GM23338 (cell line): ENCODE data around the gene DCANP1. TPM values are rescaled to one million over a fixed set of nuclear protein-coding genes. Genes with fewer than 3 reads are reported as not detected.
A peak's percentile ranks its signal among the peaks of the same experiment; 100 is the strongest.

ENCODE experiments used
- ATAC-seq: fragments of 200-7000 bp; cut with Tn5 transposase; 3 replicates; pipeline ENCODE4 v1.9.1; 2020
- DNase-seq: peaks from one replicate; pipeline ENCODE4 v3.0.0-alpha.2; 2015; ENCODE audit warnings: low spot score
- H2AFZ ChIP-seq: fragments of 200-600 bp; sonication (generic); 2 replicates; pipeline ENCODE4 v1.8.0; 2016; ENCODE audit warnings: antibody characterized with exemption, mild to moderate bottlenecking, moderate library complexity
- H3F3A ChIP-seq: fragments of 200-600 bp; sonication (generic); replicated peaks from 2 replicates; pipeline ENCODE4 v1.8.0; 2017; ENCODE audit warnings: antibody characterized with exemption, mixed run types, low read depth
- H3K27ac ChIP-seq: fragments of 200-600 bp; sonication (generic); 2 replicates; pipeline ENCODE4 v1.6.1; 2016; ENCODE audit warnings: low read depth
- H3K27me3 ChIP-seq: fragments of 200-600 bp; sonication (generic); 2 replicates; pipeline ENCODE4 v1.8.0; 2016; ENCODE audit warnings: mild to moderate bottlenecking, mixed run types, moderate library complexity; ENCODE audit not compliant: insufficient read depth
- H3K36me3 ChIP-seq: fragments of 200-600 bp; sonication (generic); 2 replicates; pipeline ENCODE4 v1.8.0; 2016; ENCODE audit warnings: mild to moderate bottlenecking; ENCODE audit not compliant: insufficient read depth
- H3K4me1 ChIP-seq: fragments of 200-600 bp; sonication (generic); 2 replicates; pipeline ENCODE4 v1.8.0; 2016; ENCODE audit warnings: mild to moderate bottlenecking, moderate library complexity; ENCODE audit not compliant: insufficient read depth
- H3K4me2 ChIP-seq: fragments of 200-600 bp; sonication (generic); 2 replicates; pipeline ENCODE4 v1.7.1; 2017; ENCODE audit warnings: mixed run types
- H3K4me3 ChIP-seq: fragments of 200-600 bp; sonication (generic); 2 replicates; pipeline ENCODE4 v1.6.1; 2016; ENCODE audit warnings: mixed run types
- H3K79me2 ChIP-seq: fragments of 200-600 bp; sonication (generic); replicated peaks from 2 replicates; pipeline ENCODE4 v1.8.0; 2017; ENCODE audit warnings: mild to moderate bottlenecking; ENCODE audit not compliant: insufficient read depth
- H3K9me2 ChIP-seq: fragments of 200-600 bp; sonication (generic); 2 replicates; pipeline ENCODE4 v1.8.0; 2017; ENCODE audit not compliant: insufficient read depth
- H4K20me1 ChIP-seq: fragments of 200-600 bp; sonication (generic); replicated peaks from 2 replicates; pipeline ENCODE4 v1.8.0; 2017; ENCODE audit warnings: mild to moderate bottlenecking; ENCODE audit not compliant: insufficient read depth
- H3K27ac Mint-ChIP-seq: 2 replicates; pipeline ENCODE4 v1.8.0; 2020; ENCODE audit warnings: inconsistent platforms, mild to moderate bottlenecking, moderate library complexity, mixed read lengths
- H3K27me3 Mint-ChIP-seq: 3 replicates; pipeline ENCODE4 v1.8.0; 2022; ENCODE audit warnings: low read depth, mild to moderate bottlenecking, moderate library complexity, mixed read lengths, inconsistent platforms; ENCODE audit not compliant: insufficient read depth, poor library complexity
- H3K36me3 Mint-ChIP-seq: 3 replicates; pipeline ENCODE4 v1.8.0; 2021; ENCODE audit warnings: low read depth, mild to moderate bottlenecking, inconsistent platforms, moderate library complexity, mixed read lengths
- H3K4me1 Mint-ChIP-seq: 3 replicates; pipeline ENCODE4 v1.8.0; 2020; ENCODE audit warnings: mild to moderate bottlenecking, inconsistent platforms, mixed read lengths
- H3K4me3 Mint-ChIP-seq: 3 replicates; pipeline ENCODE4 v1.8.0; 2021; ENCODE audit warnings: moderate library complexity, mild to moderate bottlenecking, inconsistent platforms, mixed read lengths
- H3K9me3 Mint-ChIP-seq: 3 replicates; pipeline ENCODE4 v1.8.0; 2020; ENCODE audit warnings: moderate library complexity, mild to moderate bottlenecking, inconsistent platforms, mixed read lengths
- EZH2phosphoT487 ChIP-seq: fragments of 200-600 bp; sonication (generic); IDR thresholded peaks from one replicate; pipeline ENCODE4 v1.8.1; 2018; ENCODE audit warnings: antibody characterized with exemption; ENCODE audit not compliant: unreplicated experiment
- NANOG ChIP-seq: IDR thresholded peaks from 2 replicates; pipeline ENCODE4 v1.6.1; 2016; ENCODE audit warnings: antibody characterized with exemption, borderline replicate concordance
- POLR2AphosphoS5 ChIP-seq: IDR thresholded peaks from 2 replicates; pipeline ENCODE4 v1.6.1; 2016; ENCODE audit warnings: antibody characterized with exemption, low read depth
- REST ChIP-seq: IDR thresholded peaks from one replicate; pipeline ENCODE4 v1.6.1; 2018; ENCODE audit warnings: antibody characterized with exemption; ENCODE audit not compliant: unreplicated experiment
- ZNF331 ChIP-seq: fragments of 250-450 bp; sonication (Bioruptor Pico); IDR thresholded peaks from 2 replicates; pipeline ENCODE4 v1.5.0; 2020; ENCODE audit warnings: low read depth, mild to moderate bottlenecking, moderate library complexity
- polyA plus RNA-seq: library from polyadenylated mRNA; unstranded; fragments of >200 nt; fragmentation: Nextera tagmentation; extraction: Ambion mirVana; gene quantifications from 2 replicates; pipeline ENCODE4 v1.2.1, GENCODE V29; 2016
- total RNA-seq: library from RNA; depleted of rRNA; stranded (reverse); fragments of >200 nt; shearing (Covaris generic); gene quantifications from 2 replicates; pipeline ENCODE4 v1.2.3, GENCODE V29; 2014
- TF ChIP-seq, protein P1 (sequence below): fragments of 250-450 bp; sonication (Bioruptor Pico); IDR thresholded peaks from 2 replicates; pipeline ENCODE4 v1.5.0; 2020; ENCODE audit warnings: mild to moderate bottlenecking, moderate library complexity
- TF ChIP-seq, protein P2 (sequence below): IDR thresholded peaks from 2 replicates; pipeline ENCODE4 v1.6.1; 2016; ENCODE audit warnings: antibody characterized with exemption
- TF ChIP-seq, protein P3 (sequence below), 2 experiments: fragments of 200-600 bp in 1 of 2; sonication (generic) in 1 of 2; conservative IDR thresholded peaks; 2 replicates each; pipeline versions ENCODE4 v1.5.1 to v1.6.1; 2016 to 2017; ENCODE audit warnings: antibody characterized with exemption in 2 of 2, low read depth in 2 of 2, mild to moderate bottlenecking in 2 of 2, moderate library complexity in 1 of 2

Gene DCANP1
- total and polyA plus RNA-seq, 2 experiments from 2014 or later = not detected

- TF ChIP-seq, protein P1, sequence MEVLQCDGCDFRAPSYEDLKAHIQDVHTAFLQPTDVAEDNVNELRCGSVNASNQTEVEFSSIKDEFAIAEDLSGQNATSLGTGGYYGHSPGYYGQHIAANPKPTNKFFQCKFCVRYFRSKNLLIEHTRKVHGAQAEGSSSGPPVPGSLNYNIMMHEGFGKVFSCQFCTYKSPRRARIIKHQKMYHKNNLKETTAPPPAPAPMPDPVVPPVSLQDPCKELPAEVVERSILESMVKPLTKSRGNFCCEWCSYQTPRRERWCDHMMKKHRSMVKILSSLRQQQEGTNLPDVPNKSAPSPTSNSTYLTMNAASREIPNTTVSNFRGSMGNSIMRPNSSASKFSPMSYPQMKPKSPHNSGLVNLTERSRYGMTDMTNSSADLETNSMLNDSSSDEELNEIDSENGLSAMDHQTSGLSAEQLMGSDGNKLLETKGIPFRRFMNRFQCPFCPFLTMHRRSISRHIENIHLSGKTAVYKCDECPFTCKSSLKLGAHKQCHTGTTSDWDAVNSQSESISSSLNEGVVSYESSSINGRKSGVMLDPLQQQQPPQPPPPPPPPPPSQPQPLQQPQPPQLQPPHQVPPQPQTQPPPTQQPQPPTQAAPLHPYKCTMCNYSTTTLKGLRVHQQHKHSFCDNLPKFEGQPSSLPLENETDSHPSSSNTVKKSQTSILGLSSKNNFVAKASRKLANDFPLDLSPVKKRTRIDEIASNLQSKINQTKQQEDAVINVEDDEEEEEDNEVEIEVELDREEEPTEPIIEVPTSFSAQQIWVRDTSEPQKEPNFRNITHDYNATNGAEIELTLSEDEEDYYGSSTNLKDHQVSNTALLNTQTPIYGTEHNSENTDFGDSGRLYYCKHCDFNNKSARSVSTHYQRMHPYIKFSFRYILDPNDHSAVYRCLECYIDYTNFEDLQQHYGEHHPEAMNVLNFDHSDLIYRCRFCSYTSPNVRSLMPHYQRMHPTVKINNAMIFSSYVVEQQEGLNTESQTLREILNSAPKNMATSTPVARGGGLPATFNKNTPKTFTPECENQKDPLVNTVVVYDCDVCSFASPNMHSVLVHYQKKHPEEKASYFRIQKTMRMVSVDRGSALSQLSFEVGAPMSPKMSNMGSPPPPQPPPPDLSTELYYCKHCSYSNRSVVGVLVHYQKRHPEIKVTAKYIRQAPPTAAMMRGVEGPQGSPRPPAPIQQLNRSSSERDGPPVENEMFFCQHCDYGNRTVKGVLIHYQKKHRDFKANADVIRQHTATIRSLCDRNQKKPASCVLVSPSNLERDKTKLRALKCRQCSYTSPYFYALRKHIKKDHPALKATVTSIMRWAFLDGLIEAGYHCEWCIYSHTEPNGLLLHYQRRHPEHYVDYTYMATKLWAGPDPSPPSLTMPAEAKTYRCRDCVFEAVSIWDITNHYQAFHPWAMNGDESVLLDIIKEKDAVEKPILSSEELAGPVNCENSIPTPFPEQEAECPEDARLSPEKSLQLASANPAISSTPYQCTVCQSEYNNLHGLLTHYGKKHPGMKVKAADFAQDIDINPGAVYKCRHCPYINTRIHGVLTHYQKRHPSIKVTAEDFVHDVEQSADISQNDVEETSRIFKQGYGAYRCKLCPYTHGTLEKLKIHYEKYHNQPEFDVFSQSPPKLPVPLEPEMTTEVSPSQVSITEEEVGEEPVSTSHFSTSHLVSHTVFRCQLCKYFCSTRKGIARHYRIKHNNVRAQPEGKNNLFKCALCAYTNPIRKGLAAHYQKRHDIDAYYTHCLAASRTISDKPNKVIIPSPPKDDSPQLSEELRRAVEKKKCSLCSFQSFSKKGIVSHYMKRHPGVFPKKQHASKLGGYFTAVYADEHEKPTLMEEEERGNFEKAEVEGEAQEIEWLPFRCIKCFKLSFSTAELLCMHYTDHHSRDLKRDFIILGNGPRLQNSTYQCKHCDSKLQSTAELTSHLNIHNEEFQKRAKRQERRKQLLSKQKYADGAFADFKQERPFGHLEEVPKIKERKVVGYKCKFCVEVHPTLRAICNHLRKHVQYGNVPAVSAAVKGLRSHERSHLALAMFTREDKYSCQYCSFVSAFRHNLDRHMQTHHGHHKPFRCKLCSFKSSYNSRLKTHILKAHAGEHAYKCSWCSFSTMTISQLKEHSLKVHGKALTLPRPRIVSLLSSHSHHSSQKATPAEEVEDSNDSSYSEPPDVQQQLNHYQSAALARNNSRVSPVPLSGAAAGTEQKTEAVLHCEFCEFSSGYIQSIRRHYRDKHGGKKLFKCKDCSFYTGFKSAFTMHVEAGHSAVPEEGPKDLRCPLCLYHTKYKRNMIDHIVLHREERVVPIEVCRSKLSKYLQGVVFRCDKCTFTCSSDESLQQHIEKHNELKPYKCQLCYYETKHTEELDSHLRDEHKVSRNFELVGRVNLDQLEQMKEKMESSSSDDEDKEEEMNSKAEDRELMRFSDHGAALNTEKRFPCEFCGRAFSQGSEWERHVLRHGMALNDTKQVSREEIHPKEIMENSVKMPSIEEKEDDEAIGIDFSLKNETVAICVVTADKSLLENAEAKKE (CRISPR knock-in tag) = no peak
- no peak for TF ChIP-seq REST
Observed at GRCh38 chr5:135444360-135444759, 2.8 kb downstream of the DCANP1 start (continued).

GRCh38 chr5:135443161-135443960 is 3.8 kb downstream of the DCANP1 start:
- Histone ChIP-seq H3K4me1 (no peaks in the 10 kb centered on the region), H3K36me3 (no peaks in the 10 kb centered on the region), H3F3A (no peaks in the 10 kb centered on the region), H2AFZ (no peak overlapping the region), H3K27ac (no peak overlapping the region), H3K4me3 (no peak overlapping the region), H3K9me2 (no peaks in the 10 kb centered on the region), H3K79me2 (no peaks in the 10 kb centered on the region), H4K20me1 (no peaks in the 10 kb centered on the region), H3K27me3 (no peaks in the 10 kb centered on the region), H3K4me2 (no peak overlapping the region)
- ATAC-seq = peak; percentile 64
- DNase-seq = no peak
- H3K4me3 Mint-ChIP-seq = no peak overlapping the region
- H3K4me1 Mint-ChIP-seq = peaks cover 18% of the 10 kb centered on the region
- no peaks in the 10 kb centered on the region for H3K36me3 Mint-ChIP-seq
- H3K27me3 Mint-ChIP-seq = peaks cover 9% of the 10 kb centered on the region
- 0 out of 3 replicates have a peak, but pooled peaks cover 3% of the 10 kb centered on the region for H3K9me3 Mint-ChIP-seq
- H3K27ac Mint-ChIP-seq = no peak overlapping the region
- TF ChIP-seq, protein P2, sequence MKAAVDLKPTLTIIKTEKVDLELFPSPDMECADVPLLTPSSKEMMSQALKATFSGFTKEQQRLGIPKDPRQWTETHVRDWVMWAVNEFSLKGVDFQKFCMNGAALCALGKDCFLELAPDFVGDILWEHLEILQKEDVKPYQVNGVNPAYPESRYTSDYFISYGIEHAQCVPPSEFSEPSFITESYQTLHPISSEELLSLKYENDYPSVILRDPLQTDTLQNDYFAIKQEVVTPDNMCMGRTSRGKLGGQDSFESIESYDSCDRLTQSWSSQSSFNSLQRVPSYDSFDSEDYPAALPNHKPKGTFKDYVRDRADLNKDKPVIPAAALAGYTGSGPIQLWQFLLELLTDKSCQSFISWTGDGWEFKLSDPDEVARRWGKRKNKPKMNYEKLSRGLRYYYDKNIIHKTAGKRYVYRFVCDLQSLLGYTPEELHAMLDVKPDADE = no peak
- TF ChIP-seq POLR2AphosphoS5 (no peak), NANOG (no peak), EZH2phosphoT487 (no peak), ZNF331 (CRISPR knock-in tag) (no peak)
- TF ChIP-seq, protein P3, sequence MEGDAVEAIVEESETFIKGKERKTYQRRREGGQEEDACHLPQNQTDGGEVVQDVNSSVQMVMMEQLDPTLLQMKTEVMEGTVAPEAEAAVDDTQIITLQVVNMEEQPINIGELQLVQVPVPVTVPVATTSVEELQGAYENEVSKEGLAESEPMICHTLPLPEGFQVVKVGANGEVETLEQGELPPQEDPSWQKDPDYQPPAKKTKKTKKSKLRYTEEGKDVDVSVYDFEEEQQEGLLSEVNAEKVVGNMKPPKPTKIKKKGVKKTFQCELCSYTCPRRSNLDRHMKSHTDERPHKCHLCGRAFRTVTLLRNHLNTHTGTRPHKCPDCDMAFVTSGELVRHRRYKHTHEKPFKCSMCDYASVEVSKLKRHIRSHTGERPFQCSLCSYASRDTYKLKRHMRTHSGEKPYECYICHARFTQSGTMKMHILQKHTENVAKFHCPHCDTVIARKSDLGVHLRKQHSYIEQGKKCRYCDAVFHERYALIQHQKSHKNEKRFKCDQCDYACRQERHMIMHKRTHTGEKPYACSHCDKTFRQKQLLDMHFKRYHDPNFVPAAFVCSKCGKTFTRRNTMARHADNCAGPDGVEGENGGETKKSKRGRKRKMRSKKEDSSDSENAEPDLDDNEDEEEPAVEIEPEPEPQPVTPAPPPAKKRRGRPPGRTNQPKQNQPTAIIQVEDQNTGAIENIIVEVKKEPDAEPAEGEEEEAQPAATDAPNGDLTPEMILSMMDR (conservative IDR thresholded peaks at IDR 0.05; ENCODE audit: low read depth in 2 of 2) = no peak
